ENCODE data around the gene PHRF1.

Gene PHRF1

GRCh38 chr11:597166-597725 is 21.0 kb downstream of the PHRF1 start:
- H3K9ac ChIP-seq (ENCODE audit: low read length), result no peak overlapping the region
- no peaks in the 10 kb centered on the region for H3K27me3 ChIP-seq (ENCODE audit: low read depth, low read length)
- TF ChIP-seq EZH2phosphoT487 (IDR thresholded peaks at IDR 0.05; ENCODE audit: low read depth) (no peak), CTCF (IDR thresholded peaks at IDR 0.05; ENCODE audit: low read depth, low read length) (no peak)
- no peak overlapping the region for H2AFZ ChIP-seq (ENCODE audit: low read depth, low read length)
- H3K4me2 ChIP-seq (ENCODE audit: low read length), result no peak overlapping the region
- no peaks in the 10 kb centered on the region for H4K20me1 ChIP-seq (ENCODE audit: insufficient read depth, low read length)
- H3K4me3 ChIP-seq (ENCODE audit: low read length), result no peak overlapping the region
- H3K9me3 ChIP-seq (ENCODE audit: insufficient read depth, low read length), result no peaks in the 10 kb centered on the region
- peaks cover 6% of the 10 kb centered on the region; the same call in 1 of the 2 replicates for H3K79me2 ChIP-seq (ENCODE audit: low read length)
- H3K36me3 ChIP-seq (replicated peaks; ENCODE audit: low read depth, low read length), result peaks cover 52% of the 10 kb centered on the region
- no peaks in the 10 kb centered on the region for H3K4me1 ChIP-seq (ENCODE audit: low read length)
- H3K27ac ChIP-seq (ENCODE audit: low read length), result no peak overlapping the region

DNA sequence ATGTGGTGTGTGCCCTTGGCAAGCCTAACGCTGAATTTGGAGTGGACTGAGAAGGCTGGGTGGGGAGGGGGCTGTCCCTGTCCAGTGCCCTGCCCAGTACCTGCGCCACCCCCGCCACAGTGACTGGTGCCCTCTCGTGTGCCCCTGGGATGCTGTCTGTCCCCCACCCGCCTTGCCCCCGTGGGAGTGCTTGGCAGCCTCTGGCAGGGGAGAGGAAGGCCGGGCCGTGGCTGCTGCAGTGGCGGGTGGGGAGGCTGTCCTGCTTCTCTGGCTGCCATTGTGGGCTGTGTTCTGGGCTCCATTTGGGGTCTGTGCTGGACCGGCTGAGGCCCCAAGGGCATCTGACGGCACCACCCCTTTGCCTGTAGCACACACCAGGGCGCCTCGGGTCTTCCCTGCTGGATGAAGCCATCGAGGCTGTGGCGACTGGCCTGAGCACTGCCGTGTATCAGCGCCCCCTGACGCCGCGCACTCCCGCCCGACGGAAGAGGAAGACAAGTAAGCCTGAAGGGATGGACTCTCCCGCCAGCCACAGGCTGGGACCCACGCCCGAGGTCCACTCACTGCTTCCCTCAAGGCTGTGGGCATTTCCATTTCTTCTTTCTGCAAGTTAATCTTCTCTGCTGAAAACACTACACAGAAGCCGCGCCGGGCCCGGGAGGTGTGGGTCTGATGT is 21.9 kb downstream of the PHRF1 start:
- Histone ChIP-seq H3K27ac (ENCODE audit: low read length) (no peak overlapping the region), H3K4me1 (ENCODE audit: low read length) (no peaks in the 10 kb centered on the region), H3K36me3 (replicated peaks; ENCODE audit: low read depth, low read length) (peaks cover 47% of the 10 kb centered on the region), H3K79me2 (ENCODE audit: low read length) (peaks cover 6% of the 10 kb centered on the region; the same call in 1 of the 2 replicates), H3K4me2 (ENCODE audit: low read length) (no peak overlapping the region), H2AFZ (ENCODE audit: low read depth, low read length) (no peak overlapping the region), H3K9ac (ENCODE audit: low read length) (no peak overlapping the region), H3K9me3 (ENCODE audit: insufficient read depth, low read length) (no peaks in the 10 kb centered on the region), H3K4me3 (ENCODE audit: low read length) (no peak overlapping the region), H3K27me3 (ENCODE audit: low read depth, low read length) (no peaks in the 10 kb centered on the region), H4K20me1 (ENCODE audit: insufficient read depth, low read length) (no peaks in the 10 kb centered on the region)
- no peak for TF ChIP-seq EZH2phosphoT487 (IDR thresholded peaks at IDR 0.05; ENCODE audit: low read depth)
- no peak for TF ChIP-seq CTCF (IDR thresholded peaks at IDR 0.05; ENCODE audit: low read depth, low read length)

GRCh38 chr11:601573-602245 is 25.4 kb downstream of the PHRF1 start:
- no peak overlapping the region for H2AFZ ChIP-seq (ENCODE audit: low read depth, low read length)
- H3K27me3 ChIP-seq (ENCODE audit: low read depth, low read length), result no peaks in the 10 kb centered on the region
- H3K4me1 ChIP-seq (ENCODE audit: low read length), result no peaks in the 10 kb centered on the region
- no peak for TF ChIP-seq CTCF (IDR thresholded peaks at IDR 0.05; ENCODE audit: low read depth, low read length)
- TF ChIP-seq EZH2phosphoT487 (IDR thresholded peaks at IDR 0.05; ENCODE audit: low read depth), result no peak
- no peak overlapping the region for H3K27ac ChIP-seq (ENCODE audit: low read length)
- H3K9ac ChIP-seq (ENCODE audit: low read length), result no peak overlapping the region
- no peak overlapping the region for H3K4me3 ChIP-seq (ENCODE audit: low read length)
- H4K20me1 ChIP-seq (ENCODE audit: insufficient read depth, low read length), result no peaks in the 10 kb centered on the region
- peaks cover 41% of the 10 kb centered on the region for H3K36me3 ChIP-seq (replicated peaks; ENCODE audit: low read depth, low read length)
- no peak overlapping the region for H3K4me2 ChIP-seq (ENCODE audit: low read length)
- no peaks in the 10 kb centered on the region for H3K9me3 ChIP-seq (ENCODE audit: insufficient read depth, low read length)
- no peaks in the 10 kb centered on the region; the same call in 1 of the 2 replicates for H3K79me2 ChIP-seq (ENCODE audit: low read length)

DNA sequence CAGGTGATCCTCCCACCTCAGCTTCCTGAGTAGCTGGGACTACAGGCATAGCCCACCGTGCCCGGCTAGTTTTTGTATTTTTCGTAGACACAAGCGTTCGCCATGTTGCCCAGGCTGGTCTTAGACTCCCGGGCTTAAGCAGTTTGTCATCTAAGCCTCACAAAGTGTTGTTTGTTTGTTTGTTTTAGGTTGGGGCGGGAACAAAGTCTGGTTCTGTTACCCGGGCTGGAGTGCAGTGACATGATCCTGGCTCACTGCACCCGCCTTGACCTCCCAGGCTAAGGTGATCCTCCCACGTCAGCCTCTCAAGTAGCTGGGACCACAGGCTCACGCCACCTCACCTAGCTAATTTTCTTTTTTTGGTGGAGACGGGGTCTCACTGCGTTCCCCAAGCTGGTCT is 26.9 kb downstream of the PHRF1 start:
- Histone ChIP-seq H3K4me1 (ENCODE audit: low read length) (no peaks in the 10 kb centered on the region), H3K4me2 (ENCODE audit: low read length) (no peak overlapping the region), H3K9ac (ENCODE audit: low read length) (no peak overlapping the region), H4K20me1 (ENCODE audit: insufficient read depth, low read length) (no peaks in the 10 kb centered on the region), H3K79me2 (ENCODE audit: low read length) (no peaks in the 10 kb centered on the region), H3K27ac (ENCODE audit: low read length) (no peak overlapping the region), H3K36me3 (replicated peaks; ENCODE audit: low read depth, low read length) (peaks cover 45% of the 10 kb centered on the region), H3K4me3 (ENCODE audit: low read length) (no peak overlapping the region), H3K27me3 (ENCODE audit: low read depth, low read length) (no peaks in the 10 kb centered on the region), H3K9me3 (ENCODE audit: insufficient read depth, low read length) (no peaks in the 10 kb centered on the region), H2AFZ (ENCODE audit: low read depth, low read length) (no peak overlapping the region)
- TF ChIP-seq CTCF (IDR thresholded peaks at IDR 0.05; ENCODE audit: low read depth, low read length) (no peak), EZH2phosphoT487 (IDR thresholded peaks at IDR 0.05; ENCODE audit: low read depth) (no peak)

Data from OCI-LY3 (cell line).